Naive thymus-derived CD8-positive, alpha-beta T cell (primary cell): ENCODE data around the gene COL1A1. TPM values are rescaled to one million over a fixed set of nuclear protein-coding genes. Genes with fewer than 3 reads are reported as not detected.

Experiments used
- ATAC-seq, 2 donors: fragments of 150-1000 bp; cut with Tn5 transposase in 1 of 2; sonication (Bioruptor Pico), chemical (Tn5 transposase) in 1 of 2; 1 replicate in 1 of 2; 2 replicates in 1 of 2; pipeline ENCODE4 v1.10.0; 2021; ENCODE audit warnings: mild to moderate bottlenecking in 2 of 2, moderate library complexity in 2 of 2
- POLR2A ChIA-PET: fragments of 350-600 bp; sonication (Branson Sonifier 250); formaldehyde crosslinking; loops from one replicate; lab custom pipeline; 2021; ENCODE audit warnings: antibody characterized with exemption; lab: Charles Lee
- DNase-seq, 10 donors: peaks; one replicate each; pipeline versions ENCODE4 v3.0.0 to v3.0.0-alpha.2; 2020 to 2022
- H3K27ac Mint-ChIP-seq, 10 donors: one replicate each; pipeline ENCODE4 v1.8.0; 2020 to 2022; ENCODE audit warnings: mild to moderate bottlenecking in 10 of 10, mixed read lengths in 10 of 10, moderate library complexity in 4 of 10, inconsistent platforms in 1 of 10
- H3K27me3 Mint-ChIP-seq, 5 donors: one replicate each; pipeline ENCODE4 v1.8.0; 2021 to 2022; ENCODE audit warnings: mixed read lengths in 5 of 5
- H3K36me3 Mint-ChIP-seq, 3 donors: one replicate each; pipeline ENCODE4 v1.8.0; 2020 to 2022; ENCODE audit warnings: mixed read lengths in 3 of 3, mild to moderate bottlenecking in 2 of 3, inconsistent platforms in 1 of 3
- H3K4me1 Mint-ChIP-seq, 4 donors: one replicate each; pipeline ENCODE4 v1.8.0; 2021 to 2022; ENCODE audit warnings: mixed read lengths in 4 of 4
- H3K4me3 Mint-ChIP-seq, 10 donors: one replicate each; pipeline ENCODE4 v1.8.0; 2020 to 2022; ENCODE audit warnings: mild to moderate bottlenecking in 10 of 10, mixed read lengths in 10 of 10, moderate library complexity in 6 of 10, inconsistent platforms in 1 of 10
- H3K9me3 Mint-ChIP-seq, 9 donors: one replicate each; pipeline ENCODE4 v1.8.0; 2020 to 2022; ENCODE audit warnings: mixed read lengths in 9 of 9, mild to moderate bottlenecking in 3 of 9, inconsistent platforms in 1 of 9, moderate library complexity in 1 of 9
- polyA plus RNA-seq, 3 donors: library from polyadenylated mRNA; unstranded; fragments of 300-500 nt; fragmentation: Illumina TruSeq; gene quantifications; one replicate each; pipeline ENCODE4 v1.2.3, GENCODE V29; 2021
- total RNA-seq, 8 experiments: library from RNA in 2 of 8; stranded (reverse) in 2 of 8; gene quantifications; one replicate each; pipeline ENCODE4 v1.2.3 and lab custom pipeline; 2021 to 2026

The COL1A1 gene
- total and polyA plus RNA-seq, 5 experiments from 2014 or later = 0.44 to 0.83 TPM; not detected in 3

GRCh38 chr17:50162466-50163254 is 38.8 kb downstream of the COL1A1 start:
- peak overlapping the region; percentile 86 to 98 (median 97) for H3K27ac Mint-ChIP-seq
- no peaks in the 10 kb centered on the region for H3K27me3 Mint-ChIP-seq
- no peaks in the 10 kb centered on the region for H3K9me3 Mint-ChIP-seq
- no peaks in the 10 kb centered on the region for H3K36me3 Mint-ChIP-seq
- POLR2A ChIA-PET = interaction anchor here (0.8 to 2.8 kb wide), 8 partner anchors 10 to 68 kb away, joined by 3 to 53 read pairs (median 4); partner anchors contain the start of gene PPP1R9B
- H3K4me1 Mint-ChIP-seq = peaks cover 22 to 47% (median 44%) of the 10 kb centered on the region in 4 donors
- DNase-seq (peak in 3 of 10 donors; percentile 37 to 66 (median 60)), ATAC-seq (peak in 1 of 2 donors; percentile 50)
- H3K4me3 Mint-ChIP-seq = peak overlapping the region in 9 of 10 donors; percentile 29 to 94 (median 55)

GRCh38 chr17:50161911-50162288 is 39.5 kb downstream of the COL1A1 start:
- Mint-ChIP-seq H3K27me3 (no peaks in the 10 kb centered on the region), H3K4me3 (peak overlapping the region; percentile 66 to 94 (median 82)), H3K27ac (peak overlapping the region; percentile 86 to 98 (median 97)), H3K36me3 (no peaks in the 10 kb centered on the region), H3K9me3 (no peaks in the 10 kb centered on the region), H3K4me1 (peaks cover 22 to 50% (median 48%) of the 10 kb centered on the region in 4 donors)
- ATAC-seq = no peak
- POLR2A ChIA-PET = interaction anchor here (0.8 to 2.8 kb wide), 11 partner anchors 10 to 68 kb away, joined by 3 to 53 read pairs (median 5); partner anchors contain the start of gene PPP1R9B
- no peak for DNase-seq

DNA sequence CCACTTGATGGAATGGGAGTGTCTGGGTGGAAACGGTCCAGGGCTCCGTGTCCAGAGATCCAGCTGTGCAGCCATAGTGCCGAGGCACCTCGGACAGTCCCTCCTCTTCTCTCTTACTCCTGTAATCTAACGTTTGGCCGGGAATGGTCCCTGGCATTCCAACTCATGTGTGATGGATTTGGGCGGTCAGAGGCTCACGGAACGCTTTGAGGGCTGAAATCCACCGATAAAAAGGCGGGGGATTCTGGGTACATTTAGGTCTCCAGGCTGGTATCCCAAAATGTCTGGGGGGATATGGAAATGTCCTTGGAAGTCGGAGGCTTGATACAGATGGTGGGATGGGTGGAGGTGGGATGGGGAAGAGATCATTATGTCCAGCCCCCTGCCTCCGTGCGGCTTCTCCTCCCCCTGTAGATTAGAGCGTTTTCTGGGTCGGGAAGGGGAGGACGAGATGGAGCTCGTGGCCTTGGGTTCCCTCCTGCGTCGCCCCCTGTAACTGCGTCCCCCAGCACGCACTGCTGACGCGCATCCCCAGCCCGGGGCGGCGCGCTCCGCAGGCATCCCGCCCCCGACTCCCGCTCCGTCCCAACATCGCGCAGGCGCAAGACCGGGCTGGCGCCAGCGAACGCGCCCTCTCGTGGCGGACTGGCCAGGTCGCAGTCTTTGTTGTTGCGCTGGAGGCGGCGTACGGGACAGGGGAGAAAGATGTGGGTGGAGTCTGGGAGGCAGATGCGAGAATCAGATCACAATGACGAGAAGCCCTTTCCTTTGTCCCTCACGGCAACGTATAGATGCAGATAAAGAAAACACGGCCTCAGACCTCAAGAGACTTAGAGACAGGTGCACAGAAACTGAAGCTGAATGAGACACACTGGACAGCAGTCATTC is 40.2 kb downstream of the COL1A1 start:
- H3K4me1 Mint-ChIP-seq = peaks cover 22 to 50% (median 48%) of the 10 kb centered on the region in 4 donors
- peak overlapping the region; percentile 86 to 98 (median 97) for H3K27ac Mint-ChIP-seq
- H3K27me3 Mint-ChIP-seq = no peaks in the 10 kb centered on the region
- POLR2A ChIA-PET = interaction anchor here (0.7 to 2.8 kb wide), 12 partner anchors 10 to 67 kb away, joined by 3 to 53 read pairs (median 4); partner anchors contain the start of gene PPP1R9B
- H3K4me3 Mint-ChIP-seq = peak overlapping the region; percentile 66 to 94 (median 82)
- H3K9me3 Mint-ChIP-seq = no peaks in the 10 kb centered on the region
- ATAC-seq (peak; percentile 88 to 96), DNase-seq (peak; percentile 92 to 99 (median 96))
- H3K36me3 Mint-ChIP-seq = no peaks in the 10 kb centered on the region

- DNase-seq (peak in 2 of 10 donors; percentile 33 to 43), ATAC-seq (no peak)
- POLR2A ChIA-PET = interaction anchor here (1.3 to 2.5 kb wide), 2 partner anchors 10 to 18 kb away, joined by 3 to 14 read pairs; no protein-coding TSS in a partner anchor
- Mint-ChIP-seq H3K27ac (peak overlapping the region in 4 of 10 donors; percentile 40 to 85 (median 60)), H3K36me3 (no peaks in the 10 kb centered on the region), H3K4me3 (peak overlapping the region in 4 of 10 donors; percentile 5 to 34 (median 16)), H3K4me1 (peaks cover 16 to 64% (median 54%) of the 10 kb centered on the region in 4 donors), H3K9me3 (no peaks in the 10 kb centered on the region), H3K27me3 (no peaks in the 10 kb centered on the region)
These were observed 43.5 kb downstream of the COL1A1 start for GRCh38 chr17:50157891-50158290.

- Mint-ChIP-seq H3K9me3 (no peaks in the 10 kb centered on the region), H3K27me3 (no peaks in the 10 kb centered on the region), H3K4me3 (no peak overlapping the region), H3K36me3 (no peaks in the 10 kb centered on the region), H3K4me1 (peaks cover 9 to 52% (median 49%) of the 10 kb centered on the region in 4 donors), H3K27ac (peak overlapping the region in 9 of 10 donors; percentile 19 to 89 (median 81))
- ATAC-seq = no peak
- POLR2A ChIA-PET = interaction anchor here (0.6 to 7.8 kb wide), 3 partner anchors 9 to 345 kb away, joined by 3 to 90 read pairs (median 4); no protein-coding TSS in a partner anchor
- DNase-seq = no peak
These were observed 46.2 kb downstream of the COL1A1 start for GRCh38 chr17:50155115-50155819.

DNA sequence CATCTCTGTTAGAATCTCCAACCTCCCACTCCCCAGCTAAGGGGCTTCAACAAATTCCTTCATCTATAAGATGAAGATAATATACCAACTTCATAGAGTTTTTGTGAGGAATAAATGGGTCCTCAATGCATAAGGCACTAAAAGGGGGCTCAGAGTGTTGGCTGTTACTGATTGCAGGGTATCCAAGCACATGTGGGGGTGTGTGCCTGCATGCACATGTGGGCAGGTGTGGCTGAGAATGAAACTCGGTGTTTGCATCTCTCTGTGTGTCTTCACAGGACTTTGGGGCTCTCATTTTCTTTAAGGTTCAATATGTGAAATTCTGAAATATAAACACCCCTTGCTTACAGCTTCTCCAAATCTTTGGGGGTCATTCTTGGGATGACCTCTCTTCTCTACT is 46.8 kb downstream of the COL1A1 start:
- Mint-ChIP-seq H3K4me1 (peaks cover 9 to 51% (median 49%) of the 10 kb centered on the region in 4 donors), H3K36me3 (no peaks in the 10 kb centered on the region), H3K9me3 (no peaks in the 10 kb centered on the region), H3K27ac (peak overlapping the region in 8 of 10 donors; percentile 53 to 89 (median 82)), H3K27me3 (no peaks in the 10 kb centered on the region), H3K4me3 (peak overlapping the region in 1 of 10 donors; percentile 45)
- ATAC-seq (no peak), DNase-seq (no peak)
- POLR2A ChIA-PET = interaction anchor here (0.6 to 7.8 kb wide), 4 partner anchors 8 to 346 kb away, joined by 3 to 90 read pairs (median 4); no protein-coding TSS in a partner anchor

DNA sequence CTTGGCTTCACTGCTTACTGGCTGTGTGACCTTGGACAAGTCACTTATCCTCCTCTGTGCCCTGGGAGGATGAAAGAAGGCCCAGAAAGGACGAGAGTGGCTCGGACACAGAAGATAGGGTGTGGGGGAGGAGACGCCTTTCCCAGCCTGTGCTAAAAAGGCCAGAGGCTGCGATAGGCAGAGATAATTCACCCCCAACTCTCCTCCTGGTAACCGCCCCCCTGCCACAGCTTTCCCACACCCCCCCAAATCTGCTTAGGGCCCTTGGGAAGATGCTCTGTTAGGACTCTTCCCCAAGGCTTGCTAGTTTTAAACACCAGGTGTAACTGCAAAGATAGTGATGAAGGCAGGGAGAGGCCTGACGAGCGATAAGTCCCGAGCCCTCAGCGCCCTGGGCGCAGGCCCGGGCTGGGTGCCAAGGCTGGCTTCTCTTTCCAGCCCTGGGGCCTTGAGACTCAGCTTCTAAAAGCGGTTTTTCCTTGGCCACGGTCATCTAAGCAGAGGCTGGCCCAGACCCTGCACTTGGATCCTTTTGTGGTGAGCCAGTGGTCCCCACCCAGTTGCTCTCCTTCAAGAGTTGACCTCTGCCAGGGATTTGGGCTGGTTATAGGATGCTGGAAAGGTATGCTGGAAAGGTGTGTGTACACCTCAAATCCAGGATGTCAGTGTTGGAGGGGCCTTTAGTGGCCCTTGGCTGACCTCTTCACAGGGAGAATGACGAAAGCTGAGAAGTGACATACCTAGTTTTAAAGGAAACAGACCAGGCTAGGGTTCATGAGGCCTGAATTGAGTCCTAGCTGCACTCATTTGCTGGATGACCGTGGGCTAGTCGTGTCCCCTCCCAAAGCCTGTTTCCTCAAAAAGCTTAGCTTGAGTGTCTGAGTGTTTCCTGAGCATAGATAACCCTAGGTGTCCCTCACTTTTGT is 47.5 kb downstream of the COL1A1 start:
- Mint-ChIP-seq H3K27me3 (no peaks in the 10 kb centered on the region), H3K27ac (peak overlapping the region in 9 of 10 donors; percentile 53 to 89 (median 81)), H3K9me3 (no peaks in the 10 kb centered on the region), H3K4me1 (peaks cover 9 to 51% (median 49%) of the 10 kb centered on the region in 4 donors), H3K36me3 (no peaks in the 10 kb centered on the region), H3K4me3 (peak overlapping the region in 1 of 10 donors; percentile 45)
- DNase-seq (no peak), ATAC-seq (no peak)
- POLR2A ChIA-PET = interaction anchor here (1.0 to 7.8 kb wide), 3 partner anchors 7 to 15 kb away, joined by 3 to 90 read pairs (median 53); no protein-coding TSS in a partner anchor

GRCh38 chr17:50152736-50153135 is 48.7 kb downstream of the COL1A1 start:
- no peak for DNase-seq
- peak overlapping the region in 6 of 10 donors; percentile 81 to 93 (median 88) for H3K4me3 Mint-ChIP-seq

GRCh38 chr17:50151937-50152547 is 49.4 kb downstream of the COL1A1 start:
- H3K27me3 Mint-ChIP-seq = no peaks in the 10 kb centered on the region
- H3K9me3 Mint-ChIP-seq = no peaks in the 10 kb centered on the region
- H3K27ac Mint-ChIP-seq = peak overlapping the region; percentile 66 to 95 (median 91)
- POLR2A ChIA-PET = interaction anchor here (0.5 to 7.8 kb wide), 11 partner anchors 9 to 452 kb away, joined by 3 to 90 read pairs (median 4); no protein-coding TSS in a partner anchor
- peak overlapping the region; percentile 81 to 93 (median 88) for H3K4me3 Mint-ChIP-seq
- DNase-seq (peak in 4 of 10 donors; percentile 46 to 64 (median 52)), ATAC-seq (peak; percentile 12 to 22)
- H3K4me1 Mint-ChIP-seq = peaks cover 13 to 53% (median 47%) of the 10 kb centered on the region in 4 donors
- peaks cover 0 to 2% (median 0%) of the 10 kb centered on the region in 3 donors for H3K36me3 Mint-ChIP-seq

More at GRCh38 chr17:50152736-50153135, 48.7 kb downstream of the COL1A1 start:
- ATAC-seq = no peak
- Mint-ChIP-seq H3K27ac (peak overlapping the region in 9 of 10 donors; percentile 82 to 95 (median 91)), H3K9me3 (no peaks in the 10 kb centered on the region), H3K36me3 (no peaks in the 10 kb centered on the region), H3K27me3 (no peaks in the 10 kb centered on the region), H3K4me1 (peaks cover 8 to 49% (median 46%) of the 10 kb centered on the region in 4 donors)
- POLR2A ChIA-PET = interaction anchor here (0.7 to 7.8 kb wide), 7 partner anchors 9 to 59 kb away, joined by 3 to 90 read pairs (median 5); no protein-coding TSS in a partner anchor
